SK-N-MC (cell line): ENCODE measurements around the gene SYK.

Experiments
- EZH2 ChIP-seq: fragments of 200-600 bp; sonication (generic); IDR thresholded peaks from one replicate; pipeline ENCODE4 v1.6.1; 2017; ENCODE audit warnings: antibody characterized with exemption
- POLR2AphosphoS5 ChIP-seq: IDR thresholded peaks from 2 replicates; pipeline ENCODE4 v1.6.1; 2012; ENCODE audit warnings: mild to moderate bottlenecking, low read depth, low read length, borderline replicate concordance

- TF ChIP-seq POLR2AphosphoS5 = no peak
- no peak for TF ChIP-seq EZH2
Measured at GRCh38 chr9:90921969-90922368, 120.3 kb downstream of the SYK start.
